ENCODE results near the gene HERC2.

Gene HERC2

GRCh38 chr15:28113394-28114113, 208.4 kb downstream of the HERC2 start:
- DNase-seq (ENCODE audit: low read depth) = no peak

- no peak for DNase-seq (ENCODE audit: low read depth)
These were observed 209.0 kb downstream of the HERC2 start for GRCh38 chr15:28112962-28113361.

DNA sequence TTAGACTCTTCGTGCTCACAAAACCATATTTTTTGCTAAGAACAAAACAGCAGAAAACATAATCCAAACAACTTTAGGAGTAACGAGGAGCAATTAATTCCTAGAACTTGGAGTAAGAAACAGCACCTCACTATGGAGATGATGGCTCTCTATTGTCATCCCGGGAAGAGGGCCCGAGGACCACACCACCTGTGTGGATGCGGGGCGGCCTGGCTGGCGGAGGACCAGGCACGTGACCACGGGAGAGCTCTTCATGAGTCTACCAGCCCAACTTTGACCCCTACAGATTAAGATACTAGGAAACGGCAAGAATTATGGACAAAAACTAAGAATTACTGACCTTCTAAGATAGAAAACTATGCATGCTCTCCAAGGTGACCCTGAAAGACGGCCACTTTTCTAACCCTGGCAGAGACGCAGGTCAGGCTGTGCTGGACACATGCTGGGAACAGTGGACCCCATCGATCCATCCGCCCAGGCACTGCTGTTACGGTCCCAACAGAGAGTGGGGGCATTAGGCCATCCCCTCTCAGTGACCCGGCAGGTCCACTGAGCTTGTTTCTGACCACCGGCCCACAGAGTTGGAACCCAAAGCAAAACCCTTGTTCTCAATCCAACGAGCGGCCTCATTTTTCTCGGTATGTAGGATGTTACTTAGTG, 209.7 kb downstream of the HERC2 start:
- DNase-seq (ENCODE audit: low read depth) = no peak

DNA sequence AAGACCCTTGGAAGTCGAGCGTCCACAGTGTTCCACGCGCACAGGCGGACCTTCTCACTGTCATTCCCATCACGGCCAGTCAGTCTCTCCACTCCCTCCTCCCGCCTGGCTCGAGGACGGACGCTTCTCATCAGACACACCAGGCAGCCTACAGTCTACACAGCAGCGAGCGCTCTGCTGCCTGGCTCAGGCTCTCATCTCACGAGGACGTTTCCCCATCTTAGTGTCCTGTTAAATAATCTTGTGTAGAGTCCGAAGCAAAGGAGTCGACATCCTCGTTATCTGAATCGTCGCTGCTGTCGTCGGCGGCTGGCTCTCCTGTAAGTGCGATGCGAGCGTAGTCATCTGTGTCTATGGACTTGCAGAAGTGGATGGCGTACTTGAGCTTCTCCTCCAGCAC, 210.4 kb downstream of the HERC2 start:
- no peak for DNase-seq (ENCODE audit: low read depth)

- DNase-seq (ENCODE audit: low read depth) = no peak
These were observed 211.5 kb downstream of the HERC2 start for GRCh38 chr15:28110481-28110881.

DNA sequence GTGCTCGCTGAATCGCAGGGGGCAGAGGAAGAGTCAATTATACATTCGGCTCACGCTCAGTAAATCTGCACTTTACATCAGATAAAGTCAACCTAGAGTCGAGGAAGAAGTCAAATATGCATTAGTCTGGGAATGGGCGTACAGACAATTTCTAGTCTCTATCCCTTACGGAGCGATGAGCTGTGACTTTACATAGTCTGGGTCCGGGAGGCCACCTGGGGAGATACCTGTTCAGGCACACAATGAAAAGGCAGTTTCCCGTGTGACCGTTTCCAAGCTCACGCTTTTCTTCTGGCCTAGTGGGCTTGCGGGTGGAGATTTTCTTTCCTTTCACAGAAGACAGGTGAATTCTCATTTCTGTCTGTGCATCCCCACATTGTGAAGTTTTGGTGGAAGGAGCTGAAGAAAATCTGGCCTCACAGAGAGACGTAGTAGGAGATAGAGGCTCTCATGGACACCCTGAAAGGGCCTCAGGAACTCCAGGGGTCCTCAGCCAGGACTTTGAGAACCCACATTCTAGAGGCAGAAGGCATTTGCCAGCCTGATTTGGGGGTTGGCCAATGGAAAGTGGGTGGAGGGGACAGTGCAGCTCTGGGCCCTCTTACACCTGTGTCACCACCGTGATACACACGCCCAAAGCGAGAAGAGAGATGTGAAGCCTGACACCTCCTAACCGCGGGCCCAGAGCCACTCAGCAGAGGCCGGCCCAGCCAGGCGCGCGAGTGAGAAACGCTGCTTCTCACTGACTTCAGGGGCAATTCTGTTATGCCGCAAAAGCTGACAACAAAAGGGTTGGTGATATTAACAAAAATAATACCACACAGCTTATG, 212.1 kb downstream of the HERC2 start:
- no peak for DNase-seq (ENCODE audit: low read depth)

DNA sequence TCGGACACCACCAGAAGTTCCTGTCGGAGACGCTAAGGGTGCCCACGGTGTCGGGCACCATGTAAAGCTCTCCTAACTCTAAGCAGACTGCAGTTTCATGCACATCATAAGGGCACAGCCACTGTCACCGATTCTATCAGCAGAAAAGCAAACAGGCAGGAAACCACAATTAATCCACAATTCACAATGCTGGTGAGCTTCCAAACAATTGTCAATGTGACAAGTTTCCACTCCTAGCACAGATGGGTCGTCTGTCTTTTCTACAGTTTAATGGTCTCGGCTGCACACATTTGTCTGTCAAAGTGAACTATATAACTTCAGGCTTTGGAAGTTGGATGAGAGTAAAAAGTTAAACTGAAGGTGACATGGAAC, 214.1 kb downstream of the HERC2 start:
- DNase-seq (ENCODE audit: low read depth) = no peak

- DNase-seq (ENCODE audit: low read depth) = no peak
These were observed 214.7 kb downstream of the HERC2 start for GRCh38 chr15:28107111-28107903.

DNA sequence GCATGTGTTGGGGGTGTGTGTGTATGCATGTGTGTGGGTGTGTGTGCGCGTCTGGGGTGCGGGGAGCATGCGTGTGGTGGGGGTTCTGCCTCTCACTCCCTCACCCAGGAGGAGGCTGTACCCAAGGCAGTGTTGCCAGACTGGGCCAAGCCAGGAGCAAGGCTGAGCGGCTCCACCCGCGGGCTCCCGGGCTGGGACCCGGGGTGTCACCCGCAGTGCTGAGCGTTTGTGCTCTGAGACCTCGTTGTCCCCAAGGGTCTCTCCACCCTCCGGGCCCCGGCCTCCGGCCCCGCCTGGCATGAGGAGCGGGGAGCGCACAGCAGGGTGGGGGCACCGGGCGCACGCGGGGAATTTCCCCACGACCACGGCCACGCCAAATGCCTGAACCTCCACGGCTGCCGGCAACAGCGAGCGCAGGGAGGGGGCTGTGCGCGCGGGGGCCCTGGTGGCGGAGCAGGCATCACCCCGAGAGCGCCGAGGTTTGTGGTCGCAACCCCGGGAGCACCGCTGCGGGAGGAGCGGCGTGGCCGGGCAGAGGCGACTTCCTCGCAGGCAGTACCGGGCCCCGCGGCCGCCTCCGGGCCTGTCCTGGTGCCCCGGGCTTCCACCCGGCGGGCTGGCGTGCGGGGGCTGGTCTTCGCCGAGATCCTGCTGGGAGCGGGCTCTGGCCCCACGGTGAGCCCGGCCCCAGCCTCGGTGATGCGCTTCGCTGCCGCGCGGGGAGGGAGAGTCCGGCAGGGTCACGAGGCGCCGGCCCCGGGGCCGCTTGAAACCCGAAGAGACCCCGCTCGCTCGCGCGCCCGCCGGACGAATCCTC, 215.5 kb downstream of the HERC2 start:
- DNase-seq (ENCODE audit: low read depth) = no peak

DNA sequence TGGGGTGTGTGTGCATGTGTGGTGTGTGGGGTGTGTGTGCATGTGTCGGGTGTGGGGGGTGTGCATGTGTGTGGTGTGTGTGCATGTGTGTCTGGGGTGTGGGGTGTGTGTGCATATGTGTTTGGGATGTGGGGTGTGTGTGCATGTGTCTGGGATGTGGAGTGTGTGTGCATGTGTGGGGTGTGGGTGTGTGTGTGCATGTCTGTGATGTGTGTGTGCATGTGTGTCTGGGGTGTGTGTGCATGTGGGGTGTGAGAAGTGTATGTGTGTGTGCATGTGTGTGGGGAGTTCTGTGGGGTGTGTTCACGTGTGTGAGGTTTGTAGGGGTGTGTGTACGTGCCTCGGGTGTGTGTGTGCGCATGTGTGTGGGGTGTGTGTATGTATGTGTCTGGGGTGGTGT, 216.2 kb downstream of the HERC2 start:
- DNase-seq (ENCODE audit: low read depth) = no peak

DNA sequence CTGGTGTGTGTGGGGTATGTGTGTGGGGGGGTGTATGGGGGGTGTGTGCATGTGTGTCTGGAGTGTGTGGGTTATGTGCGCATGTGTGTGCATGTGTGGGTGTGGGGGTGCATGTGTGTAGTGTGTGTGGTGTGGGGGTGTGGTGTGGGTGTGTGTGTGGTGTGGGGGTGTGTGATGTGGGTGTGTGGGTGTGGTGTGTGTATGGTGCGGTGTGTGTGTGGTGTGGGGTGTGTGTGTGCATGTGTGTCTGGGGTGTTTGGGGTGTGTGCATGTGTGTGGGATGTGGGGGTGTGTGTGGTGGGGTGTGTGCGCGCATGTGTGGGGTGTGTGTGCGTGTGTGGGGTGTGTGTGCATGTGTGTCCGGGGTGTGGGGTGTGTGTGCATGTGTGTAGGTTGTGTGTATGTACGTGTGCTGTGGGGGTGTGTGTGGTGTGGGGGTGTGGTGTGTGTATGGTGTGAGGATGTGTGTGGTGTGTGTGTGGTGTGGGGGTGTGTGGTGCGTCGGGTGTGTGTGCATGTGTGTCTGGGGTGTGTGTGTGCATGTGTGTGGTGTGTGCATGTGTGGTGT, 216.7 kb downstream of the HERC2 start:
- no peak for DNase-seq (ENCODE audit: low read depth)

DNA sequence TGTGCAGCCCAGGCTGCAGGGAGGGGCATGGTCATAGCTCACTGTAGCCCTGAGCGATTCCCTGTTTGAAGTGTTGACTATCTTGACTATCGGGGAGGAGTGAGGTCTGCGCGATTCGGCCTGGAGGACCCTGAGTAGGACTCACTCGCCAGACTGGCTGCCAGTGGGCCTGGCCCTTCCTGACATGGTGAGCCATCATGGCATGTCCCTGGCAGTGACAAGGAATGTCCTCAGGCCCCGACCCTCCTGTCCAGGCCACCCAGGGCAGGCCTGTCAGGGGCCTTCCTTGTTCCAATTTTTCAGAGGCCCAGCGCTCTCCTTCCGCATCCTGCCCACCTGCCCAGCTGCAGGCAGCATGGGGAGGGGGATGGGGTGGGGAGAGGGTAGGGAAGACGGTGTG, 217.7 kb downstream of the HERC2 start:
- no peak for DNase-seq (ENCODE audit: low read depth)

- DNase-seq (ENCODE audit: low read depth) = no peak
These were observed 218.1 kb downstream of the HERC2 start for GRCh38 chr15:28103831-28104230.

- no peak for DNase-seq (ENCODE audit: low read depth)
These were observed 220.0 kb downstream of the HERC2 start for GRCh38 chr15:28101983-28102441.

- no peak for DNase-seq (ENCODE audit: low read depth)
These were observed 220.8 kb downstream of the HERC2 start for GRCh38 chr15:28101201-28101600.

DNA sequence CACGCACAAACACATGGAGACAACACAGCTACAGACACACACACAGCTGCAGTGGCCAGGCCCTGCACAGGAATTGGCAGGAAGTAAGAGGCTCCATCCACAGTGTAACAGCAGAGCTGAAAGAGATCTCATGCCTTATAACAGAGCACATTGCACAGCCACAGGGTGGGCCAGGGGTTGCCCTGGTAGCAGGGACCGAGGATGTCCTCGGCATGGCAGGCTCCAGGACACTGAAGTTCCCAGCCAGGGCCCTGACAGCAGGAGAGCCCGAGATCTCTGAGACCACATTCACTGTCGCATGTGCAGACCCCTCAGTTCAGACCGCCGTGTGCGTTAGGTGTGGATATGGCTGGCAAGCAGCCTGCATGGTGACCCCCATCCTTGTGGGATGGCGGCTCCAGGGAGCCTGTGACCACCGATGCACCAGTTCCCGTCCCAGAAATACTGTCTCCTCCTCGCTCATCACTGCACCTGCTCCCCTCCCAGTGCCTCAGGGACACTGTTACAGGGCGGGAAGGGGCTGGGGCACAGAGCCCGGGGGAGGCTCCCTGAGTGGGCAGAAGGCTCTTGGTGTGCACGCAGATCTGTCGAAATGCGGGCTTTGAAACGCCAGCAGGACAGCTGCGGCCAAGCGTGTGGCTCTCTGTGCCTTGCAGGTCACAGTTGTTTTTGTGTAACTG, 221.3 kb downstream of the HERC2 start:
- DNase-seq (ENCODE audit: low read depth) = no peak

DNA sequence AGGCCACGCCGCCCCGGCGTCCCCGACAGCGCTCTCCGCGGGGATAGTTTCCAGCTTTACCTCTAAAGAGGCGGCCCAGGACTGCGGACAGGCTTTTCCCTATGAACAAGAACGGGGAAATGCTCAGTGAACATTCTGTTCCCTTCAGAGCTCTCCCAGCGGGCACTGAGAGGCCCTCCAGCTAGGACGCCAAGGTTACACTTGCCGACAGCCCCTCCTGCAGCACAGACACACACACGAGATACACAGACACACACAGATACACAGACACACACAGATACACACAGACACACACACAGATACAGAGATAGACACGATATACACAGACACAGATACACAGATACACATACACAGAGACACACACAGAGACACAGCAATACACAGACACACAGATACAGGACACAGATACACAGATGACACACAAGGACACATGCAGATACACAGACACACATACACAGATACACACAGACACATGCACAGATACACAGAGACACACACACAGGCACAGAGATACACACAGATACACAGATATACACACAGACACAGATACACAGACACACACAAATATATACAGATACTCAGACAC, 222.3 kb downstream of the HERC2 start:
- DNase-seq (ENCODE audit: low read depth) = peak; percentile 32

DNA sequence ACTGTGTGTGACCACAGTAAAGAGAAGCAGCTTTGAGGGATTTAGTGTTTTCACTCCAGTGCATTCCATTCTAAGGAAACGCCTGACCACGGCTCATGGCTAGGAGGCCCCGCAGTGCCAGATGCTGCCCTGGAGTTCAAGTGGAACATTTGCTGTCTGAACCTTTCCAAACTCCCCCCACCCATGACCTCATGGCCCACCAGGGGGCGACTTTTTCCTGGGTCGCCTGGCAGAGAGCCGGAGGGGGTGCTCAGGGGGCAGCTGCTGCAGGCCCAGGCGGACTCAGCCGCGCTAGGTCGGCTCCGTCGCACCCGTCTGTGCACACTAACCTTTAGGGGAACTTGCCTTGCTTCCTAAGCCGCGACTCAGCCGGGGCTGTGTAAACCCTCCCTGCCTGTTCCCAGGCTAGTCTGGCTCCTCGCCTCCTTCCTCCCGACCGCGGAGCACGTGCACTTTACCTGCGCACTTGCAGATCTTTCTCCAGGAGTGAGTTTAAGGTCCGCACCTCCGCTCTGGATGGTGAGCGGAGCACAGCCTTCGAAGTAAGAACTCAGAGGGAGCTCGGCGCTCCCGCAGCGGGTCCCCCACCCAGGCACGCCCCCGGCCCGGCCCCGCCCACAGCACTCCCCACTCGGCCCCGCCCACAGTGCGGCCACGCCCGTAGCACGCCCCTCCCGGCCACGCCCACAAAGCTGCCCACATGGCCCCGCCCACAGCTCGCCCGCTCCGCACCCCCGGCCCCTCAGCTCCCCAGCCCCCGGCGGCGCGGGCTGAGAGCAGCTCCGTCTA, 223.0 kb downstream of the HERC2 start, which contains the start of gene OCA2:
OCA2 (minus strand) TSS at position 550 of the 789 bp plus-strand sequence. CDS start 17,441 bp downstream, outside the sequence.
- DNase-seq (ENCODE audit: low read depth) = peak; percentile 82

GRCh38 chr15:28098360-28098765, 223.6 kb downstream of the HERC2 start:
- DNase-seq (ENCODE audit: low read depth) = no peak

All from amniotic epithelial cell (primary cell).